Hematopoietic multipotent progenitor cell treated with erythropoietin and hydrocortisone succinate and interleukin-3 and kit ligand, for 17 days (in vitro differentiated cells): ENCODE measurements around the gene ZFAND6.
A peak's percentile ranks its signal among the peaks of the same experiment; 100 is the strongest.
"Not testable (repeated sequence)": the region's sequence is repeated elsewhere in the genome, so short reads cannot be mapped to it uniquely, and the experiment has no call there.

Source experiments
- DNase-seq: peaks from one replicate; pipeline ENCODE4 v3.0.0-alpha.2; 2015; ENCODE audit warnings: low spot score

Gene ZFAND6

GRCh38 chr15:80099241-80099640 is 39.8 kb downstream of the ZFAND6 start:
- no peak for DNase-seq

GRCh38 chr15:80099662-80100061 is 40.2 kb downstream of the ZFAND6 start:
- not testable (repeated sequence) for DNase-seq

- DNase-seq: no peak
Measured at GRCh38 chr15:80100247-80100646, 40.8 kb downstream of the ZFAND6 start.

- DNase-seq: no peak
Measured at GRCh38 chr15:80105193-80105592, 45.7 kb downstream of the ZFAND6 start.

GRCh38 chr15:80105595-80105994 is 46.1 kb downstream of the ZFAND6 start:
- no peak for DNase-seq

- no peak for DNase-seq
Measured at GRCh38 chr15:80106051-80106450, 46.6 kb downstream of the ZFAND6 start.

GRCh38 chr15:80107204-80107603 is 47.7 kb downstream of the ZFAND6 start:
- DNase-seq: no peak

GRCh38 chr15:80107774-80108173 is 48.3 kb downstream of the ZFAND6 start:
- DNase-seq: no peak

GRCh38 chr15:80109388-80109787 is 49.9 kb downstream of the ZFAND6 start:
- DNase-seq: no peak

GRCh38 chr15:80110920-80111319 is 51.4 kb downstream of the ZFAND6 start:
- DNase-seq: no peak

- DNase-seq: no peak
Measured at GRCh38 chr15:80114114-80114513, 54.6 kb downstream of the ZFAND6 start.

- DNase-seq: no peak
Measured at GRCh38 chr15:80115021-80115420, 55.5 kb downstream of the ZFAND6 start.

- DNase-seq: no peak
Measured at GRCh38 chr15:80118956-80119355, 59.5 kb downstream of the ZFAND6 start.

- no peak for DNase-seq
Measured at GRCh38 chr15:80120636-80121035, 61.2 kb downstream of the ZFAND6 start.

- peak; percentile 72 for DNase-seq
Measured at GRCh38 chr15:80121546-80121945, 62.1 kb downstream of the ZFAND6 start.

GRCh38 chr15:80123034-80123433 is 63.6 kb downstream of the ZFAND6 start:
- no peak for DNase-seq

- not testable (repeated sequence) for DNase-seq
Measured at GRCh38 chr15:80127253-80127652, 67.8 kb downstream of the ZFAND6 start.

- DNase-seq: no peak
Measured at GRCh38 chr15:80127911-80128310, 68.4 kb downstream of the ZFAND6 start.

GRCh38 chr15:80132382-80132781 is 72.9 kb downstream of the ZFAND6 start:
- DNase-seq: no peak

GRCh38 chr15:80136854-80137253 is 77.4 kb downstream of the ZFAND6 start:
- no peak for DNase-seq

GRCh38 chr15:80138961-80139360 is 79.5 kb downstream of the ZFAND6 start:
- DNase-seq: no peak

- peak; percentile 63 for DNase-seq
Measured at GRCh38 chr15:80140909-80141308, 81.4 kb downstream of the ZFAND6 start.

GRCh38 chr15:80141916-80142598 is 82.6 kb downstream of the ZFAND6 start:
- no peak for DNase-seq

- DNase-seq: no peak
Measured at GRCh38 chr15:80142646-80143045, 83.2 kb downstream of the ZFAND6 start.
